HEK293 (cell line): Measurements from ENCODE around the gene CDC37.

Source experiments
- BCL11A ChIP-seq: fragments of 450-650 bp; formaldehyde crosslinking; IDR thresholded peaks from 2 replicates; pipeline ENCODE4 v1.5.1; 2016; ENCODE audit warnings: low read depth, missing biosample characterization, missing genetic modification characterization
- GFI1B ChIP-seq: fragments of 450-650 bp; formaldehyde crosslinking; IDR thresholded peaks from 2 replicates; pipeline ENCODE4 v1.5.1; 2016; ENCODE audit warnings: missing biosample characterization, missing genetic modification characterization
- KLF16 ChIP-seq: fragments of 450-650 bp; formaldehyde crosslinking; IDR thresholded peaks from 2 replicates; pipeline ENCODE4 v1.5.1; 2017; ENCODE audit warnings: missing biosample characterization, missing genetic modification characterization
- KLF17 ChIP-seq: fragments of 450-650 bp; formaldehyde crosslinking; IDR thresholded peaks from 2 replicates; pipeline ENCODE4 v1.5.1; 2016; ENCODE audit warnings: missing biosample characterization, missing genetic modification characterization
- OVOL3 ChIP-seq: fragments of 450-650 bp; formaldehyde crosslinking; IDR thresholded peaks from 2 replicates; pipeline ENCODE4 v1.5.1; 2016; ENCODE audit warnings: missing biosample characterization, missing genetic modification characterization
- PRDM1 ChIP-seq: fragments of 450-650 bp; formaldehyde crosslinking; IDR thresholded peaks from 2 replicates; pipeline ENCODE4; 2016; ENCODE audit warnings: missing biosample characterization, missing genetic modification characterization
- ZBTB48 ChIP-seq: fragments of 450-650 bp; formaldehyde crosslinking; IDR thresholded peaks from 2 replicates; pipeline ENCODE4 v1.5.1; 2016; ENCODE audit warnings: missing biosample characterization, missing genetic modification characterization
- ZNF2 ChIP-seq: fragments of 450-650 bp; formaldehyde crosslinking; IDR thresholded peaks from 2 replicates; pipeline ENCODE4 v1.5.1; 2016; ENCODE audit warnings: missing biosample characterization, missing genetic modification characterization
- ZNF239 ChIP-seq: fragments of 450-650 bp; formaldehyde crosslinking; IDR thresholded peaks from 2 replicates; pipeline ENCODE4 v1.5.1; 2016; ENCODE audit warnings: missing biosample characterization, missing genetic modification characterization
- ZNF341 ChIP-seq: fragments of 450-650 bp; formaldehyde crosslinking; IDR thresholded peaks from 2 replicates; pipeline ENCODE4; 2016; ENCODE audit warnings: low read depth, missing biosample characterization, missing genetic modification characterization
- ZNF426 ChIP-seq: fragments of 450-650 bp; formaldehyde crosslinking; IDR thresholded peaks from 2 replicates; pipeline ENCODE4 v1.5.1; 2017; ENCODE audit warnings: missing biosample characterization, missing genetic modification characterization, mild to moderate bottlenecking, inconsistent platforms, moderate library complexity
- ZNF514 ChIP-seq: fragments of 450-650 bp; formaldehyde crosslinking; IDR thresholded peaks from 2 replicates; pipeline ENCODE4 v1.5.1; 2016; ENCODE audit warnings: missing biosample characterization, missing genetic modification characterization
- ZNF544 ChIP-seq: fragments of 450-650 bp; formaldehyde crosslinking; IDR thresholded peaks from 2 replicates; pipeline ENCODE4 v1.5.0; 2017; ENCODE audit warnings: missing biosample characterization, missing genetic modification characterization
- ZNF585B ChIP-seq: fragments of 450-650 bp; formaldehyde crosslinking; IDR thresholded peaks from 2 replicates; pipeline ENCODE4 v1.5.1; 2016; ENCODE audit warnings: missing biosample characterization, missing genetic modification characterization
- ZNF664 ChIP-seq: fragments of 450-650 bp; formaldehyde crosslinking; IDR thresholded peaks from 2 replicates; pipeline ENCODE4 v1.5.1; 2016; ENCODE audit warnings: missing biosample characterization, missing genetic modification characterization
- ZNF692 ChIP-seq: fragments of 450-650 bp; formaldehyde crosslinking; IDR thresholded peaks from 2 replicates; pipeline ENCODE4 v1.5.1; 2016; ENCODE audit warnings: missing biosample characterization, missing genetic modification characterization
- ZNF76 ChIP-seq: fragments of 450-650 bp; formaldehyde crosslinking; IDR thresholded peaks from 2 replicates; pipeline ENCODE4; 2016; ENCODE audit warnings: low read depth, missing biosample characterization, missing genetic modification characterization, borderline replicate concordance
- ZNF777 ChIP-seq: fragments of 450-650 bp; formaldehyde crosslinking; IDR thresholded peaks from 2 replicates; pipeline ENCODE4 v1.5.1; 2017; ENCODE audit warnings: missing biosample characterization, missing genetic modification characterization, borderline replicate concordance
- ZNF792 ChIP-seq: fragments of 450-650 bp; formaldehyde crosslinking; IDR thresholded peaks from 2 replicates; pipeline ENCODE4 v1.5.1; 2016; ENCODE audit warnings: missing biosample characterization, missing genetic modification characterization
- ZNF843 ChIP-seq: fragments of 450-650 bp; formaldehyde crosslinking; IDR thresholded peaks from 2 replicates; pipeline ENCODE4 v1.5.1; 2016; ENCODE audit warnings: missing biosample characterization, missing genetic modification characterization
- ZXDB ChIP-seq: fragments of 450-650 bp; formaldehyde crosslinking; IDR thresholded peaks from 2 replicates; pipeline ENCODE4 v1.5.1; 2016; ENCODE audit warnings: missing biosample characterization, missing genetic modification characterization
- TF ChIP-seq, protein P1 (sequence below): fragments of 450-650 bp; formaldehyde crosslinking; IDR thresholded peaks from 2 replicates; pipeline ENCODE4 v1.5.1; 2016; ENCODE audit warnings: missing biosample characterization, missing genetic modification characterization
- TF ChIP-seq, protein P2 (sequence below): fragments of 450-650 bp; formaldehyde crosslinking; IDR thresholded peaks from 2 replicates; pipeline ENCODE4 v1.5.1; 2016; ENCODE audit warnings: missing biosample characterization, missing genetic modification characterization
- TF ChIP-seq, protein P3 (sequence below): fragments of 450-650 bp; formaldehyde crosslinking; IDR thresholded peaks from 2 replicates; pipeline ENCODE4 v1.5.1; 2016; ENCODE audit warnings: missing biosample characterization, missing genetic modification characterization
- TF ChIP-seq, protein P4 (sequence below): fragments of 450-650 bp; IDR thresholded peaks from 2 replicates; pipeline ENCODE4 v1.5.1; 2018; ENCODE audit warnings: missing biosample characterization, mild to moderate bottlenecking, missing genetic modification characterization

CDC37 gene

DNA sequence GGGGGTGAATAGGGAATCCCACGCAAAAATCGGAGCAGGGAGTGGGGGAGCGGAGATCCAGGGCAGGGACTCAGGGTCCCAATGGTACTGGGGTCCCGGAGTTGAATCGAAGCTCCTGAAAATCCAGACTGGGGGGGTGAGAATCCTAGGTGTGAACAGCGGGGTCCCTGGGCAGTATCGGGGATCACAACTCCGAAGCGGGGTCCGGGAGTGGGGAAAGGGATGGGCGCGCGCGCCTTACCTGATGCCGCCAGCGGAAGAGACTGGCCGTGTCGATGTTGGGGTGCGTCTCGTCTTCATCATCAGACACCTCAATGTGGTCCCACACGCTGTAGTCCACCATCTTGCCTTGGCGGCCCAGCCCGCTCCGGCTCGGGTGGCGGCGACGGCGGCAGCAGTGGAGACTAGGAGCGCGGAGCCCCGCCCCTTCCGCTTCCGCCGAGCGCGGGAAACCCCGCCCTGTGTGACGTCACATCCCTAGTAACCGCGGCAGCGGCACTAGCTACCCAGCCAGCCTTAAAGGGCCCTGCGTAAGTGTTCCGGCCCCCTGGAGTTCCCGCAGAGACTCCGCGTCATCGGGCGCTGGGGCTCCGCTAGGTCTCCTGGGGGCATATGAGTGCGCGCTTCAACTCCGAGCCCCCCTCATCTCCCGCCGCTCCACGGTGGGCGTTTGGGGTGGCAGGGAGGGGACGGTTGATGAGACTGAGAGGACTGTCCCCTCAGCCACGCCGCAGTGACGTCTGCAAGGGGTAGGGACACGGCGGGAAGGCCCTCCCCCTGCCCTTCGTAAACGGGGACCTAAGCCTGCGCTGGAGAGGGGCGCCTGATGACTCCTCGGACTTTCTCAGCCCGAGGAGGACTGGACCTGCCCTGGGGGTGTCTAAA is at the start of gene CDC37 (continued):
- TF ChIP-seq, protein P1, sequence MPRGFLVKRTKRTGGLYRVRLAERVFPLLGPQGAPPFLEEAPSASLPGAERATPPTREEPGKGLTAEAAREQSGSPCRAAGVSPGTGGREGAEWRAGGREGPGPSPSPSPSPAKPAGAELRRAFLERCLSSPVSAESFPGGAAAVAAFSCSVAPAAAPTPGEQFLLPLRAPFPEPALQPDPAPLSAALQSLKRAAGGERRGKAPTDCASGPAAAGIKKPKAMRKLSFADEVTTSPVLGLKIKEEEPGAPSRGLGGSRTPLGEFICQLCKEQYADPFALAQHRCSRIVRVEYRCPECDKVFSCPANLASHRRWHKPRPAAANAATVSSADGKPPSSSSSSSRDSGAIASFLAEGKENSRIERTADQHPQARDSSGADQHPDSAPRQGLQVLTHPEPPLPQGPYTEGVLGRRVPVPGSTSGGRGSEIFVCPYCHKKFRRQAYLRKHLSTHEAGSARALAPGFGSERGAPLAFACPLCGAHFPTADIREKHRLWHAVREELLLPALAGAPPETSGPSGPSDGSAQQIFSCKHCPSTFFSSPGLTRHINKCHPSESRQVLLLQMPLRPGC (tag by site-specific recombination) = no peak
- TF ChIP-seq ZNF792 (tag by site-specific recombination) (no peak), KLF17 (tag by site-specific recombination) (peak; percentile 54; the same call in 1 of the 2 replicates), ZNF2 (tag by site-specific recombination) (no peak), GFI1B (no peak), ZNF692 (peak; percentile 80), ZNF76 (tag by site-specific recombination) (no peak), ZNF664 (tag by site-specific recombination) (no peak), ZNF426 (no peak), PRDM1 (tag by site-specific recombination) (no peak), ZNF341 (tag by site-specific recombination) (peak; percentile 31; the same call in 1 of the 2 replicates), ZBTB48 (peak; percentile 54), OVOL3 (peak; percentile 21; the same call in 1 of the 2 replicates), KLF16 (tag by site-specific recombination) (no peak), ZNF239 (tag by site-specific recombination) (no peak), ZXDB (tag by site-specific recombination) (no peak; the same call in 1 of the 2 replicates), ZNF843 (tag by site-specific recombination) (no peak), BCL11A (tag by site-specific recombination) (no peak), ZNF544 (no peak), ZNF514 (tag by site-specific recombination) (no peak), ZNF777 (no peak), ZNF585B (tag by site-specific recombination) (no peak)
- TF ChIP-seq, protein P2, sequence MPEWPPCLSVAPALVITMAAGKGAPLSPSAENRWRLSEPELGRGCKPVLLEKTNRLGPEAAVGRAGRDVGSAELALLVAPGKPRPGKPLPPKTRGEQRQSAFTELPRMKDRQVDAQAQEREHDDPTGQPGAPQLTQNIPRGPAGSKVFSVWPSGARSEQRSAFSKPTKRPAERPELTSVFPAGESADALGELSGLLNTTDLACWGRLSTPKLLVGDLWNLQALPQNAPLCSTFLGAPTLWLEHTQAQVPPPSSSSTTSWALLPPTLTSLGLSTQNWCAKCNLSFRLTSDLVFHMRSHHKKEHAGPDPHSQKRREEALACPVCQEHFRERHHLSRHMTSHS (tag by site-specific recombination) = no peak
- TF ChIP-seq, protein P3, sequence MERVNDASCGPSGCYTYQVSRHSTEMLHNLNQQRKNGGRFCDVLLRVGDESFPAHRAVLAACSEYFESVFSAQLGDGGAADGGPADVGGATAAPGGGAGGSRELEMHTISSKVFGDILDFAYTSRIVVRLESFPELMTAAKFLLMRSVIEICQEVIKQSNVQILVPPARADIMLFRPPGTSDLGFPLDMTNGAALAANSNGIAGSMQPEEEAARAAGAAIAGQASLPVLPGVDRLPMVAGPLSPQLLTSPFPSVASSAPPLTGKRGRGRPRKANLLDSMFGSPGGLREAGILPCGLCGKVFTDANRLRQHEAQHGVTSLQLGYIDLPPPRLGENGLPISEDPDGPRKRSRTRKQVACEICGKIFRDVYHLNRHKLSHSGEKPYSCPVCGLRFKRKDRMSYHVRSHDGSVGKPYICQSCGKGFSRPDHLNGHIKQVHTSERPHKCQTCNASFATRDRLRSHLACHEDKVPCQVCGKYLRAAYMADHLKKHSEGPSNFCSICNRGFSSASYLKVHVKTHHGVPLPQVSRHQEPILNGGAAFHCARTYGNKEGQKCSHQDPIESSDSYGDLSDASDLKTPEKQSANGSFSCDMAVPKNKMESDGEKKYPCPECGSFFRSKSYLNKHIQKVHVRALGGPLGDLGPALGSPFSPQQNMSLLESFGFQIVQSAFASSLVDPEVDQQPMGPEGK = no peak
- TF ChIP-seq, protein P4, sequence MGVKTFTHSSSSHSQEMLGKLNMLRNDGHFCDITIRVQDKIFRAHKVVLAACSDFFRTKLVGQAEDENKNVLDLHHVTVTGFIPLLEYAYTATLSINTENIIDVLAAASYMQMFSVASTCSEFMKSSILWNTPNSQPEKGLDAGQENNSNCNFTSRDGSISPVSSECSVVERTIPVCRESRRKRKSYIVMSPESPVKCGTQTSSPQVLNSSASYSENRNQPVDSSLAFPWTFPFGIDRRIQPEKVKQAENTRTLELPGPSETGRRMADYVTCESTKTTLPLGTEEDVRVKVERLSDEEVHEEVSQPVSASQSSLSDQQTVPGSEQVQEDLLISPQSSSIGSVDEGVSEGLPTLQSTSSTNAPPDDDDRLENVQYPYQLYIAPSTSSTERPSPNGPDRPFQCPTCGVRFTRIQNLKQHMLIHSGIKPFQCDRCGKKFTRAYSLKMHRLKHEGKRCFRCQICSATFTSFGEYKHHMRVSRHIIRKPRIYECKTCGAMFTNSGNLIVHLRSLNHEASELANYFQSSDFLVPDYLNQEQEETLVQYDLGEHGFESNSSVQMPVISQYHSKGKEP (tag by site-specific recombination) = no peak
